AG04449 (cell line): ENCODE results near the gene TEX26.

Source experiments
- CTCF ChIA-PET: fragments of 350-600 bp; formaldehyde crosslinking; extraction: SDS; loops from one replicate; lab custom pipeline; 2021; ENCODE audit warnings: antibody characterized with exemption; lab: Yijun Ruan, JAX
- POLR2A ChIA-PET: fragments of 400-600, 350-600 bp; formaldehyde crosslinking; extraction: SDS; loops from one replicate; lab custom pipeline; 2020; ENCODE audit warnings: antibody characterized with exemption, inconsistent platforms; lab: Yijun Ruan, JAX
- DNase-seq: peaks from one replicate; pipeline ENCODE4 v3.0.0-alpha.2; 2010; ENCODE audit warnings: low read depth, low spot score
- H3K4me3 ChIP-seq: 2 replicates; pipeline ENCODE4 v1.5.1; 2011; ENCODE audit warnings: low read depth, mild to moderate bottlenecking, control low read depth, low read length
- TF ChIP-seq, protein P1 (sequence below): IDR thresholded peaks from one replicate; pipeline ENCODE4 v1.5.1; 2011; ENCODE audit warnings: mild to moderate bottlenecking, moderate library complexity, low read length, control low read depth, inconsistent platforms; ENCODE audit not compliant: insufficient read depth; ENCODE audit errors: missing control alignments

TEX26 gene

DNA sequence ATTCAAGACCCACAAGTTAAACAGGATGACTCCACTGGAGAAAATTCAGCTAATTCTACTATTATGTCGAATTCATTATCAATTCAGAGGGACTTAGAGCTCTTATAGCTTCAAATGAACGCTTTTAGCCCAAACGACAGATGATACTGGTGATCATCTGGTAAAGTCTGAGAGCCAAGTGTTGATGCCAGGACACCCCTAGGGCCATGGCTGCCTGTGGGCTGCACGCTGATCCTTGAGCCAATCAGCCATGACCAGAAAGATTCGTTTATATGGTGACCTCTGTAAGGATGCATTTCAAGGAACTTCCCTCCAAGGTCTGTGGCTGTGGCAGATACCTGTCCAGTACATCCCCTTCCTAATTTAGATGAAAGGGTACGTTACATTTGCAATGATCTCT is 15.5 kb upstream of the TEX26 start:
- DNase-seq = no peak
- TF ChIP-seq, protein P1, sequence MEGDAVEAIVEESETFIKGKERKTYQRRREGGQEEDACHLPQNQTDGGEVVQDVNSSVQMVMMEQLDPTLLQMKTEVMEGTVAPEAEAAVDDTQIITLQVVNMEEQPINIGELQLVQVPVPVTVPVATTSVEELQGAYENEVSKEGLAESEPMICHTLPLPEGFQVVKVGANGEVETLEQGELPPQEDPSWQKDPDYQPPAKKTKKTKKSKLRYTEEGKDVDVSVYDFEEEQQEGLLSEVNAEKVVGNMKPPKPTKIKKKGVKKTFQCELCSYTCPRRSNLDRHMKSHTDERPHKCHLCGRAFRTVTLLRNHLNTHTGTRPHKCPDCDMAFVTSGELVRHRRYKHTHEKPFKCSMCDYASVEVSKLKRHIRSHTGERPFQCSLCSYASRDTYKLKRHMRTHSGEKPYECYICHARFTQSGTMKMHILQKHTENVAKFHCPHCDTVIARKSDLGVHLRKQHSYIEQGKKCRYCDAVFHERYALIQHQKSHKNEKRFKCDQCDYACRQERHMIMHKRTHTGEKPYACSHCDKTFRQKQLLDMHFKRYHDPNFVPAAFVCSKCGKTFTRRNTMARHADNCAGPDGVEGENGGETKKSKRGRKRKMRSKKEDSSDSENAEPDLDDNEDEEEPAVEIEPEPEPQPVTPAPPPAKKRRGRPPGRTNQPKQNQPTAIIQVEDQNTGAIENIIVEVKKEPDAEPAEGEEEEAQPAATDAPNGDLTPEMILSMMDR = no peak
- H3K4me3 ChIP-seq = no peak overlapping the region
- POLR2A ChIA-PET = no interaction called here
- CTCF ChIA-PET = interaction anchor here (0.8 to 1.6 kb wide), 4 partner anchors 10 to 128 kb away, joined by 3 to 4 read pairs (median 4); no protein-coding TSS in a partner anchor

DNA sequence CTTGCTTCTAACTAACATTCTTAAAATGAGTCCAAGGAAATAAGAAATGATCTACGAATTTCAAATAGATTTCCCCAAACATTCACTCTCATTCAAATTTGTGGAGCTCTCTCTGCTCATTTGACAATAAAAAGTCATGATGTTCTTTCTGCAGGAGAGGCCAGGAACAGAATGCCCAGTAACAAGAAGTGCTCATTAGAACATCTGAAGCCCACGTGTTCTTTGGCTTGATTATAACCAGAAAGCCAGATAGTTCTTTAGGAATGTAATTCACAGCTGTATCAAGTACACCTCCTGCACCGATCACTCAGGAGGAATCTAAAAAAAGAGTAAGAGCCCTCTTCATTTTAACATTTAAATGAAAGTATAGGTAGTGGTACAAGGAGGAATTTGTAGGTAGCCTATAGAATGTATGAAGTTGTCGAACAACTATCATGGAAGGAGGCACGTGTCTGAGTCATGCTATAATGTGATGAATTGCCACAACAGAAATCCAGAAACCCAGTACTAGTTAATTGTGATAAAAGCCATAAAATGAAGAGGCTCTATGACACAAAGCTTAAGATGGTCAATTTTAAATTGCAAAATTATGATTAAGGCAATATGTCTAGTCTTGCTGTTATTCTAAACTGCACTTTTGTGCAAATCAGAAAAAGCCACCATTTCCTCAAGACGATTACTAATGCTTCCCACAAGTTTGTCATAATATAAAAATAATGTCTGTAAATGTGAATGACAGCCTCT is 13.6 kb upstream of the TEX26 start:
- TF ChIP-seq, protein P1 = no peak
- DNase-seq = no peak
- CTCF ChIA-PET = interaction anchor here (0.6 to 0.9 kb wide), 2 partner anchors 9 to 126 kb away, joined by 3 to 4 read pairs; no protein-coding TSS in a partner anchor
- H3K4me3 ChIP-seq = no peak overlapping the region
- POLR2A ChIA-PET = no interaction called here

DNA sequence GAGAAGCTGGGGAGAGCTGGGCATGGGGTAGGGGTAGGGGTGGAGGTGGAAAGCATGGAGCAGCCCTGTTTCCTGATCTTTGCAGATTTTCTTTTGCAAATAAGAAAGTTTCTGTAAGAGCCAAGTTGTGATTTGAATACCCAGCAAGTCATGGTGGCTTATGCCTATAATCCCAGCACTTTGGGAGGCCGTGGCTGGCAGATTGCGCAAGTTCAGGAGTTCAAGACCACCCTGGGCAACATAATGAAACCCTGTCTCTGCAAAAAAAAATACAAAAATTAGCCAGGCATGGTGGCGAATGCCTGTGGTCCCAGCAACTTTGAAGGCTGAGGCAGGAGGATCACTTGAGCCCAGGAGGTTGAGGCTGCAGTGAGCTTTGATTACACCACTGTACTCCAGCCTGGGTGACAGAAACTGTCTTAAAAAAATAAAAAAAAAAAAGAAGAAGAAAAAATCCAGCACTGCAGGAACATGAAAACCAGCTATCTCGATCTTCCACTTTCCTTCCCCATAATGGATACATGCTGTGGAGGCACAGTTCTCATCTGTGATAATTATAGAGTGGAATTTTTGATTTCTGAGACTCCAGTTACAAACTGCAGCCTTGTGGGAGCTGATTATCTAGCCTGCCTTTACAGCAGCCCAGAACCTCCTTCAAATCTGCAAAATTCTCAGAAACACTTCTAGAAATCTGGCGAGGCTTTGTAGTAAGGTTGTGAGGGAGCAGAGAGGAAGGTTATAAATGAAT is 12.1 kb upstream of the TEX26 start:
- TF ChIP-seq, protein P1 = no peak
- DNase-seq = no peak
- CTCF ChIA-PET = interaction anchor here (0.7 to 0.8 kb wide), 2 partner anchors 13 to 40 kb away, joined by 3 read pairs; no protein-coding TSS in a partner anchor
- POLR2A ChIA-PET = no interaction called here
- H3K4me3 ChIP-seq = no peak overlapping the region

DNA sequence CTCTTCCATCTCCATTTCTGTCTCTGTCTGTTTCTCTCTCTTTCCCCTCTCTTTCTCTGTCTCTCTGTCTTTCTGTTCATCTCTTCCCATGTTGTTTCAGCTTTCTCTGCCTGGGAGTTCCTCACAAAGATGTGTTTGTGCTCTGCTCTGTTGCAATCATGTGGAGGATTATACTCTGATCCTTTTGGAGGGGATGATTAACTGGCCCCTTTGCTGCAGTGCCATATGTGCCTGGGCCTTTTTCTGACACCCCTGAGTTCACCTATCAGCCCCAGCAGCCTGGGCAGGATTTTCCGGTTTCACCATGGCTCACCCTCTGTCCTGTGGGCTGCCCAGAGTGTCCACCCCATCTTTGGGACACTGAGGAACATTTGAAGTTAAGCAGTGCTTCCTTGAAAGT is 9.0 kb upstream of the TEX26 start:
- ChIA-PET CTCF (interaction anchor here (1.4 kb wide), 1 partner anchor 9 kb away, joined by 3 read pairs; no protein-coding TSS in a partner anchor), POLR2A (no interaction called here)
- TF ChIP-seq, protein P1 = no peak
- no peak overlapping the region for H3K4me3 ChIP-seq
- DNase-seq = no peak

DNA sequence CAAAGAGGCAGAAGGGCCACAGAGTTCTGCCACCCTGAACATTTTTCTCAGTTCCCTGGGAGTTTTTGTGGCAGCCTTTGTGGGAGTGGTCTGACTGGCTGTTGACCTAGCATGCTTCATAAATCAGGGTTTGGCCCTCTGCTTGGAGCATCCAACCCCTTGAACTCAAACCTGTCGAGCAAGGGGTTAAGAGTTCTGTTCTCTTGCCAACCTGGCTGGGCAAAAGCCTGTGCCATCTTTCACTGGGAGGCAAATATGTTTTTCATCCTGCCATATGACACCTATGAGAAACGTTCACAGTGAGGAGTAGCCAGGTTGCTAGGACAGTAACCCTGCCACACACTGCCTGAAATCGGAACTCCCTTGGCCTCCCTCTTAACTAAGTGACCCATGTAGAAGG is 7.7 kb upstream of the TEX26 start:
- no peak overlapping the region for H3K4me3 ChIP-seq
- POLR2A ChIA-PET = no interaction called here
- DNase-seq = no peak
- CTCF ChIA-PET = no interaction called here
- TF ChIP-seq, protein P1 = no peak

DNA sequence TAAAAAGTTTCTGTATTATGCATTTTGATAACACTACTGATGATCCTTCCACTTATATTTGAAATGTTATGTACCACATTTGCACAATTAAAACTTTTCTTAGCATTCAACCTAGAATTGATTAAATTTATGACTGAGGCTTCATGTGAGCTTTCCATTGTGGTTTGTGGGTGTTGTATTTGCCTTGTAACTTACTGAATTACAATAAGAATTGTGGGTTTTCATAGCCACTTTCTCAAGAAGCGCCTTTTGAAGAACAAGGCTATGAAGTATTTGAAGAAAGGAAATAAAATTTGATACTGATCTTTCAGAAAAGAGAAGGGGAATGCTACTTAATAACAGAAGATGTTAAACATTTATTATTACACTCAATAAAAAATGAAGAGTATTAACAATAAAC is 7.0 kb upstream of the TEX26 start:
- TF ChIP-seq, protein P1 = no peak
- POLR2A ChIA-PET = no interaction called here
- no peak for DNase-seq
- CTCF ChIA-PET = no interaction called here
- H3K4me3 ChIP-seq = no peak overlapping the region
